Measurements from ENCODE around the gene GNA12. TPM values are rescaled to one million over a fixed set of nuclear protein-coding genes. Genes with fewer than 3 reads are reported as not detected.

Gene GNA12
- total and polyA plus RNA-seq, 2 of the 4 experiments (the other 2 are of a cell fraction): 14.3 to 93.9 TPM

- no peak overlapping the region for H4K5ac ChIP-seq (ENCODE audit: low read depth, low read length)
- H3K4me1 ChIP-seq (ENCODE audit: control insufficient read depth, insufficient read depth, low read length): peaks cover 17% of the 10 kb centered on the region
- DNase-seq: no peak
- in situ Hi-C loops (cut with MboI; ENCODE audit: low sequenced_read_pairs): no loop called here
- H2BK15ac ChIP-seq (ENCODE audit: low read depth, low read length): no peak overlapping the region
- H3K27me3 ChIP-seq (ENCODE audit: control insufficient read depth, insufficient read depth, low read length): no peaks in the 10 kb centered on the region
- no peak overlapping the region for H2AK5ac ChIP-seq (ENCODE audit: low read depth, low read length)
- H3K9me1 ChIP-seq (ENCODE audit: insufficient read depth, low read length): peaks cover 13% of the 10 kb centered on the region
- no peak overlapping the region for H3K14ac ChIP-seq (replicated peaks; ENCODE audit: low read depth, low read length)
- H3K56ac ChIP-seq (ENCODE audit: extremely low read depth, insufficient read depth, low read length): no peak overlapping the region
- H3K9me3 ChIP-seq (ENCODE audit: control insufficient read depth, insufficient read depth, low read length): no peaks in the 10 kb centered on the region
- dilution Hi-C loops (cut with HindIII; ENCODE audit: low sequenced_read_pairs, unreplicated experiment): no loop called here
- H2AFZ ChIP-seq (replicated peaks; ENCODE audit: low read length, poor library complexity): no peak overlapping the region
- ATAC-seq (ENCODE audit: low read depth): no peak
- WGBS, 2 experiments (ENCODE audit: extremely low coverage in 2 of 2, insufficient read length in 1 of 2): 98% methylated on average over 31 of the region's 34 CpGs; no CpG with 5 or more reads in 1 of the 2 experiments
- H4K8ac ChIP-seq (ENCODE audit: low read depth in 2 of 2, low read length in 2 of 2): no peak overlapping the region
- peaks cover 39% of the 10 kb centered on the region for H3K36me3 ChIP-seq (ENCODE audit: control insufficient read depth, insufficient read depth, low read length)
- no peak overlapping the region for H2BK20ac ChIP-seq (ENCODE audit: low read depth, low read length)
- no peak overlapping the region for H3K27ac ChIP-seq (ENCODE audit: insufficient read depth, low read length)
- H3K4me3 ChIP-seq (ENCODE audit: insufficient read depth, low read depth, low read length): no peak overlapping the region
- no peak overlapping the region for H3K9ac ChIP-seq (ENCODE audit: low read depth, low read length)
- H2BK5ac ChIP-seq (ENCODE audit: low read depth, low read length, poor library complexity, severe bottlenecking): no peak overlapping the region
- peaks cover 32 to 69% of the 10 kb centered on the region in 2 experiments for H3K79me1 ChIP-seq (ENCODE audit: low read depth in 1 of 2, low read length in 2 of 2)
- no peak overlapping the region for H2BK120ac ChIP-seq (ENCODE audit: low read depth, low read length)
- POLR2A ChIA-PET (ENCODE audit: unreplicated experiment): no interaction called here
- no peak overlapping the region for H3K4me2 ChIP-seq (ENCODE audit: low read depth, low read length)
- intact Hi-C loops (cut with micrococcal nuclease): no loop called here
- CTCF ChIA-PET: no interaction called here
- H4K20me1 ChIP-seq (ENCODE audit: insufficient read depth, low read length): peaks cover 12% of the 10 kb centered on the region
- no peak overlapping the region for H4K91ac ChIP-seq (ENCODE audit: insufficient read depth, low read depth, low read length)
- H3K23ac ChIP-seq (ENCODE audit: low read depth, low read length): no peak overlapping the region
- no peak overlapping the region for H2AK9ac ChIP-seq (replicated peaks; ENCODE audit: low read depth, low read length, poor library complexity)
- BruUV-seq (replicated peaks): no TSS peak
- H3K18ac ChIP-seq (ENCODE audit: low read depth, low read length): no peak overlapping the region
- no peak overlapping the region for H3K4ac ChIP-seq (ENCODE audit: low read depth, low read length)
- TF ChIP-seq BHLHE40 (IDR thresholded peaks at IDR 0.05; ENCODE audit: low read depth, low read length): no peak
- TF ChIP-seq CTCF (conservative IDR thresholded peaks at IDR 0.05; ENCODE audit: low read depth, low read length): no peak
- TF ChIP-seq MAFK (IDR thresholded peaks at IDR 0.05; ENCODE audit: low read depth, low read length): no peak
- no peak for TF ChIP-seq ELK1 (IDR thresholded peaks at IDR 0.05; ENCODE audit: borderline replicate concordance, low read depth, low read length)
- TF ChIP-seq USF2 (IDR thresholded peaks at IDR 0.05; ENCODE audit: low read depth, low read length): no peak
- no peak for TF ChIP-seq MXI1 (IDR thresholded peaks at IDR 0.05; ENCODE audit: borderline replicate concordance, low read depth, low read length)
- no peak for TF ChIP-seq RAD21 (IDR thresholded peaks at IDR 0.05; ENCODE audit: low read length)
- TF ChIP-seq RFX5 (IDR thresholded peaks at IDR 0.05; ENCODE audit: low read depth, low read length): no peak
- TF ChIP-seq POLR2A (IDR thresholded peaks at IDR 0.05; ENCODE audit: low read depth, low read length): no peak
- TF ChIP-seq MAZ (IDR thresholded peaks at IDR 0.05; ENCODE audit: borderline replicate concordance, low read depth, low read length): no peak
- TF ChIP-seq SMC3 (IDR thresholded peaks at IDR 0.05; ENCODE audit: low read depth, low read length): no peak
- no peak for TF ChIP-seq NFE2L2 (IDR thresholded peaks at IDR 0.05; ENCODE audit: low read depth, low read length)
- TF ChIP-seq FOS (IDR thresholded peaks at IDR 0.05; ENCODE audit: low read depth, low read length): no peak
- TF ChIP-seq CEBPB (IDR thresholded peaks at IDR 0.05; ENCODE audit: low read depth, low read length): no peak
- no peak for TF ChIP-seq RCOR1 (IDR thresholded peaks at IDR 0.05; ENCODE audit: insufficient replicate concordance, low read length)
Measured at GRCh38 chr7:2725178-2726105, 118.7 kb downstream of the GNA12 start.

Measured in IMR-90 (cell line).